A549 (cell line): ENCODE data around the gene C4orf36. TPM values are rescaled to one million over a fixed set of nuclear protein-coding genes. Genes with fewer than 3 reads are reported as not detected.

Experiments
- ATAC-seq, 2 experiments: fragments of 200-7000 bp in 1 of 2; fragments of >200 bp in 1 of 2; cut with Nextera tagmentation in 1 of 2; cut with Tn5 transposase in 1 of 2; 3 replicates each; pipeline versions ENCODE4 v1.8.0 to v1.9.1; 2018 to 2020; ENCODE audit warnings: mild to moderate bottlenecking in 1 of 2, moderate library complexity in 1 of 2
- CTCF ChIA-PET: fragments of 300-600 bp; sonication (Branson Sonifier 250); formaldehyde crosslinking; extraction: SDS; loops from one replicate; lab custom pipeline; 2021; ENCODE audit warnings: antibody characterized with exemption, inconsistent platforms; lab: Yijun Ruan, JAX
- POLR2A ChIA-PET: fragments of 350-600 bp; formaldehyde crosslinking; extraction: SDS; loops from one replicate; lab custom pipeline; 2021; ENCODE audit warnings: antibody characterized with exemption, inconsistent platforms; lab: Yijun Ruan, JAX
- DNase-seq, 2 experiments: peaks; one replicate each; pipeline versions ENCODE4 v3.0.0 to v3.0.0-alpha.2; 2011 to 2016; ENCODE audit warnings: low read depth in 1 of 2, low spot score in 1 of 2
- FAIRE-seq: peaks from 2 replicates; lab custom pipeline; 2011; peaks lifted over from hg19 to GRCh38; lab: Jason Lieb, UNC
- H3K27ac ChIP-seq, 2 experiments: fragments of >200 bp; sonication (Bioruptor Twin); formaldehyde crosslinking; 3 replicates each; pipeline ENCODE4 v1.5.1; 2016 to 2017
- H3K4me1 ChIP-seq: fragments of >200 bp; sonication (Bioruptor Twin); formaldehyde crosslinking; 3 replicates; pipeline ENCODE4 v1.6.1; 2016
- H3K4me2 ChIP-seq: fragments of >200 bp; sonication (Bioruptor Twin); formaldehyde crosslinking; 3 replicates; pipeline ENCODE4 v1.6.1; 2016
- H3K4me3 ChIP-seq: fragments of >200 bp; sonication (Bioruptor Twin); formaldehyde crosslinking; 3 replicates; pipeline ENCODE4 v1.5.1; 2016
- H3K9me3 ChIP-seq: fragments of >200 bp; sonication (Bioruptor Twin); formaldehyde crosslinking; 3 replicates; pipeline ENCODE4 v1.6.1; 2016
- CBX2 ChIP-seq: fragments of 200-600 bp; sonication (generic); IDR thresholded peaks from 2 replicates; pipeline ENCODE4 v1.6.1; 2016; ENCODE audit warnings: low read depth, mild to moderate bottlenecking, borderline replicate concordance
- CEBPB ChIP-seq, 2 experiments: fragments of >200 bp in 1 of 2; sonication (Bioruptor Twin) in 1 of 2; formaldehyde crosslinking in 1 of 2; IDR thresholded peaks; 2 replicates each; pipeline ENCODE4 v1.6.1; 2012 to 2016
- CHD2 ChIP-seq: fragments of 150-350 bp; IDR thresholded peaks from 2 replicates; pipeline ENCODE4 v1.6.1; 2014; ENCODE audit warnings: low read length; ENCODE audit not compliant: partially characterized antibody
- CHD4 ChIP-seq: fragments of 200-600 bp; sonication (generic); IDR thresholded peaks from 2 replicates; pipeline ENCODE4 v1.6.1; 2016; ENCODE audit warnings: antibody characterized with exemption, mild to moderate bottlenecking, borderline replicate concordance
- E2F6 ChIP-seq: IDR thresholded peaks from 2 replicates; pipeline ENCODE4 v1.6.1; 2012; ENCODE audit warnings: low read depth, borderline replicate concordance
- EHF ChIP-seq: fragments of 250-450 bp; sonication (Bioruptor Pico); IDR thresholded peaks from 2 replicates; pipeline ENCODE4 v1.5.0; 2020; ENCODE audit warnings: mild to moderate bottlenecking
- ESRRA ChIP-seq: fragments of 150-350 bp; IDR thresholded peaks from 2 replicates; pipeline ENCODE4 v1.6.1; 2014; ENCODE audit warnings: mild to moderate bottlenecking, low read length, borderline replicate concordance
- FOSL2 ChIP-seq, 2 experiments: fragments of 450-650 bp in 1 of 2; fragments of >200 bp in 1 of 2; sonication (Bioruptor Twin) in 1 of 2; formaldehyde crosslinking; IDR thresholded peaks; 2 replicates each; pipeline versions ENCODE4 v1.5.0 to v1.6.1; 2016 to 2020; ENCODE audit warnings: mild to moderate bottlenecking in 1 of 2, moderate library complexity in 1 of 2
- FOXS1 ChIP-seq: fragments of 250-450 bp; sonication (Bioruptor Pico); IDR thresholded peaks from 2 replicates; pipeline ENCODE4 v1.5.0; 2020; ENCODE audit warnings: mild to moderate bottlenecking, moderate library complexity
- HDAC2 ChIP-seq: fragments of 200-600 bp; sonication (generic); IDR thresholded peaks from 2 replicates; pipeline ENCODE4 v1.6.1; 2016
- HES2 ChIP-seq: fragments of >200 bp; sonication (Bioruptor Twin); formaldehyde crosslinking; IDR thresholded peaks from 2 replicates; pipeline ENCODE4 v1.6.1; 2016
- HEYL ChIP-seq: fragments of 250-450 bp; sonication (Bioruptor Pico); IDR thresholded peaks from 2 replicates; pipeline ENCODE4 v1.8.0; 2021; ENCODE audit warnings: mild to moderate bottlenecking, moderate library complexity
- HOXB5 ChIP-seq: fragments of 250-450 bp; sonication (Bioruptor Pico); IDR thresholded peaks from 2 replicates; pipeline ENCODE4 v1.5.0; 2020; ENCODE audit warnings: mild to moderate bottlenecking, moderate library complexity
- MAFK ChIP-seq: fragments of 450-650 bp; IDR thresholded peaks from 2 replicates; pipeline ENCODE4 v1.6.1; 2014; ENCODE audit not compliant: partially characterized antibody
- MAZ ChIP-seq: fragments of 150-350 bp; IDR thresholded peaks from 2 replicates; pipeline ENCODE4 v1.6.1; 2014; ENCODE audit warnings: antibody characterized with exemption, low read depth, low read length, borderline replicate concordance
- NPAS2 ChIP-seq: fragments of 250-450 bp; sonication (Bioruptor Pico); IDR thresholded peaks from 2 replicates; pipeline ENCODE4 v1.8.0; 2022; ENCODE audit warnings: mild to moderate bottlenecking, moderate library complexity, borderline replicate concordance
- PHF8 ChIP-seq: fragments of 200-600 bp; sonication (generic); IDR thresholded peaks from 2 replicates; pipeline ENCODE4 v1.6.1; 2016; ENCODE audit warnings: low read depth, mild to moderate bottlenecking, antibody characterized with exemption, moderate library complexity, borderline replicate concordance
- POLR2A ChIP-seq: IDR thresholded peaks from 2 replicates; pipeline ENCODE4 v1.6.1; 2012; ENCODE audit warnings: mild to moderate bottlenecking, low read length
- POLR2AphosphoS2 ChIP-seq: conservative IDR thresholded peaks from 2 replicates; pipeline ENCODE4 v1.6.1; 2012; ENCODE audit warnings: low read length, improper control_type of control experiment, inconsistent platforms
- RAD21 ChIP-seq, 2 experiments: fragments of >200 bp in 1 of 2; sonication (Bioruptor Twin) in 1 of 2; formaldehyde crosslinking in 1 of 2; IDR thresholded peaks in 1 of 2; conservative IDR thresholded peaks in 1 of 2; 2 replicates in 1 of 2; 3 replicates in 1 of 2; pipeline ENCODE4 v1.6.1; 2012 to 2018; ENCODE audit warnings: inconsistent platforms in 1 of 2
- RARB ChIP-seq: fragments of 250-450 bp; sonication (Bioruptor Pico); IDR thresholded peaks from 2 replicates; pipeline ENCODE4 v1.8.0; 2021; ENCODE audit warnings: mild to moderate bottlenecking, moderate library complexity
- RNF2 ChIP-seq: fragments of 200-600 bp; sonication (generic); IDR thresholded peaks from 2 replicates; pipeline ENCODE4 v1.6.1; 2016; ENCODE audit warnings: low read depth, mild to moderate bottlenecking, antibody characterized with exemption, moderate library complexity, borderline replicate concordance
- ZSCAN20 ChIP-seq: fragments of 250-450 bp; sonication (Bioruptor Pico); IDR thresholded peaks from 2 replicates; pipeline ENCODE4 v1.8.0; 2022; ENCODE audit warnings: mild to moderate bottlenecking, moderate library complexity
- WGBS: methylation state at CpG from one replicate; pipeline ENCODE4 v1.1.6; 2017; ENCODE audit errors: missing lambda C conversion rate; 5-methylcytosine and 5-hydroxymethylcytosine counted together
- polyA plus RNA-seq, 4 experiments: library from polyadenylated mRNA; depleted of rRNA in 3 of 4; stranded (reverse); fragments of >200 nt; fragmentation: RNase III in 1 of 4; extraction: RNeasy Plus Mini Kit Qiagen cat#74134 plus additional on column Dnase treatment in 1 of 4; gene quantifications; 2 replicates in 3 of 4; 3 replicates in 1 of 4; pipeline ENCODE4 v1.2.3, GENCODE V29; 2011 to 2017
- TF ChIP-seq, protein P1 (sequence below): fragments of >200 bp; sonication (Bioruptor Twin); formaldehyde crosslinking; IDR thresholded peaks from 3 replicates; pipeline ENCODE4 v1.6.1; 2016
- TF ChIP-seq, protein P2 (sequence below): IDR thresholded peaks from 2 replicates; pipeline ENCODE4 v1.6.1; 2012

Gene C4orf36
- polyA plus RNA-seq, 2 of the 4 experiments (the other 2 are of a cell fraction) = 1.5 to 1.9 TPM

DNA sequence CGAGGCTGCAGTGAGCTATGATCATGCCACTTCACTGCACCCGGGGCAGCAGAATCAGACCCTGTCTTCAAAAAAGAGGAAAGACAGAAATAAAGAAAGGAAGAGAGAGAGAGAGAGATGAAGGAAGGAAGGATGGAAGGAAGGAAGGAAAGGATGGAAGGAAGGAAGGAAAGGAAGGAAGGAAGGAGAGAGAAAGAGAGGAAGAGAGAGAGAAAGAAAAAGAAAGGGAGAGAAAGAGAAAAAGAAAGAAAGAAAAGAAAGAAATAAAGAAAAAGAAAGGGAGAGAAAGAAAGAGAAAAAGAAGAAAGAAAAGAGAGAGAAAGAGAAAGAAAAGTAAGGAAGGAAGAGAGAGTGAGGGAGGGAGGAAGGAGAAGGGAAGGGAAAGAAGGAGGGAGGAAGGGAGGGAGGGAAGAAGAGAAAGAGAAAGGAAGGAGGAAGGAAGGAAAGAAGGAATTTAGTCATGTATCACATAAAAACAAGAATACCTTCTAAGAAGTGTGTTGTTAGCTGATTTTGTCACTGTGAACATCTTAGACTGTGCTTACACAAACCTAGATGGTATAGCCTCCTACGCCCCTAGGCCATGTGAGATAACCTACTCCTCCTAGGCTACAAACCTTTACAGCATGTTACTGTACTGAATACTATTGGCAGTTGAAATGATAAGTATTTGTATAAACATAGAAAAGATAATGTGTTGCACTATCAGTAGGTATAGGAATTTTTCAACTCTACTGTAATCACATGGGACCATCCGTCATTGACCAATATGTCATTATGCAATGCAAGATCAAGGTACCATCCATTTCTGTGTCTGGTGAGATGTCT lies 25.2 kb upstream of the C4orf36 start:
- no peaks in the 10 kb centered on the region for H3K9me3 ChIP-seq
- no peak overlapping the region for H3K4me2 ChIP-seq
- POLR2A ChIA-PET = no interaction called here
- DNase-seq (no peak), FAIRE-seq (no peak), ATAC-seq (no peak)
- H3K27ac ChIP-seq = no peak overlapping the region
- CTCF ChIA-PET = interaction anchor here (0.7 kb wide), 1 partner anchor 421 kb away, joined by 3 read pairs; no protein-coding TSS in a partner anchor
- peaks cover 3% of the 10 kb centered on the region; the same call in 1 of the 3 replicates for H3K4me1 ChIP-seq
- WGBS = 80% methylated on average over 4 of the region's 4 CpGs
- no peak overlapping the region for H3K4me3 ChIP-seq
- TF ChIP-seq CHD2 (no peak), E2F6 (no peak), CEBPB (IDR thresholded peaks at IDR 0.05) (no peak), RAD21 (conservative IDR thresholded peaks at IDR 0.05 in 1 of 2, IDR thresholded peaks at IDR 0.05 in 1 of 2) (no peak), CBX2 (no peak), HEYL (no peak), NPAS2 (CRISPR knock-in tag) (no peak), MAZ (no peak), EHF (CRISPR knock-in tag) (no peak), RNF2 (no peak), MAFK (no peak), POLR2A (no peak), FOSL2 (IDR thresholded peaks at IDR 0.05) (no peak), FOSL2 (CRISPR knock-in tag; IDR thresholded peaks at IDR 0.05) (no peak)

GRCh38 chr4:86916392-86916791 lies 24.2 kb upstream of the C4orf36 start:
- Histone ChIP-seq H3K4me2 (no peak overlapping the region), H3K27ac (no peak overlapping the region), H3K4me1 (no peaks in the 10 kb centered on the region; the same call in 2 of the 3 replicates), H3K4me3 (no peak overlapping the region), H3K9me3 (no peaks in the 10 kb centered on the region)
- DNase-seq = no peak
- WGBS = 52% methylated on average over 1 of the region's 1 CpG
- CTCF ChIA-PET = interaction anchor here (0.7 to 1.7 kb wide), 3 partner anchors 11 to 420 kb away, joined by 3 to 5 read pairs (median 3); no protein-coding TSS in a partner anchor
- TF ChIP-seq CHD4 (no peak), HDAC2 (no peak), HOXB5 (CRISPR knock-in tag) (no peak), HEYL (no peak), CBX2 (no peak), PHF8 (no peak), POLR2AphosphoS2 (no peak), MAZ (no peak), HES2 (no peak), ZSCAN20 (CRISPR knock-in tag) (no peak), NPAS2 (CRISPR knock-in tag) (no peak), FOXS1 (no peak), E2F6 (no peak), ESRRA (no peak), RARB (CRISPR knock-in tag) (no peak), MAFK (no peak), POLR2A (no peak)
- TF ChIP-seq, protein P1, sequence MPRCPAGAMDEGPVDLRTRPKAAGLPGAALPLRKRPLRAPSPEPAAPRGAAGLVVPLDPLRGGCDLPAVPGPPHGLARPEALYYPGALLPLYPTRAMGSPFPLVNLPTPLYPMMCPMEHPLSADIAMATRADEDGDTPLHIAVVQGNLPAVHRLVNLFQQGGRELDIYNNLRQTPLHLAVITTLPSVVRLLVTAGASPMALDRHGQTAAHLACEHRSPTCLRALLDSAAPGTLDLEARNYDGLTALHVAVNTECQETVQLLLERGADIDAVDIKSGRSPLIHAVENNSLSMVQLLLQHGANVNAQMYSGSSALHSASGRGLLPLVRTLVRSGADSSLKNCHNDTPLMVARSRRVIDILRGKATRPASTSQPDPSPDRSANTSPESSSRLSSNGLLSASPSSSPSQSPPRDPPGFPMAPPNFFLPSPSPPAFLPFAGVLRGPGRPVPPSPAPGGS = no peak
- TF ChIP-seq, protein P2, sequence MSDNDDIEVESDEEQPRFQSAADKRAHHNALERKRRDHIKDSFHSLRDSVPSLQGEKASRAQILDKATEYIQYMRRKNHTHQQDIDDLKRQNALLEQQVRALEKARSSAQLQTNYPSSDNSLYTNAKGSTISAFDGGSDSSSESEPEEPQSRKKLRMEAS = no peak
- ATAC-seq = no peak
- FAIRE-seq = no peak
- POLR2A ChIA-PET = no interaction called here
